NCI-H2196 treated with DMSO at 0.1 percent for 48 hours (cell line): ENCODE measurements around the gene ESPL1.
A peak's percentile ranks its signal among the peaks of the same experiment; 100 is the strongest.

ENCODE experiments used
- DNase-seq: peaks from one replicate; lab custom pipeline; 2025; ENCODE audit not compliant: unreplicated experiment; lab: John Stamatoyannopoulos, UW

The ESPL1 gene

DNA sequence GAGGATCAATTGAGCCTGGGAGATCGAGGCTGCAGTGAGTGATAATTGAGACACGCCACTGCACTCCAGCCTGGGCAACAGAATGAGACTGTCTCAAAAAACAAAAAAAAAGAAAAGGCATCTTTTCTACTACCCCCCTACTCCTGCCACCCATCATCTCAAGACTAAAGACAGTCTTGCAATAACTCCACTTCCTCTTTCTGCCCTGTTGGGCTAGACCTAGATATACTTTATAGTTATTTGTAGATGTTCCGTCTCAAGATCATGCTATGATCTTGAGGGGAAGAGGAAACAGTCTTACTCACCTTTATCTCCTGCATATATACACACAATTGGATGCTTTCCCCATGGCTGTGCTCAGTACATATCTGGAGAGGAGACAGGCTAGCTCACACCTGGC, 12.1 kb upstream of the ESPL1 start:
- no peak for DNase-seq

DNA sequence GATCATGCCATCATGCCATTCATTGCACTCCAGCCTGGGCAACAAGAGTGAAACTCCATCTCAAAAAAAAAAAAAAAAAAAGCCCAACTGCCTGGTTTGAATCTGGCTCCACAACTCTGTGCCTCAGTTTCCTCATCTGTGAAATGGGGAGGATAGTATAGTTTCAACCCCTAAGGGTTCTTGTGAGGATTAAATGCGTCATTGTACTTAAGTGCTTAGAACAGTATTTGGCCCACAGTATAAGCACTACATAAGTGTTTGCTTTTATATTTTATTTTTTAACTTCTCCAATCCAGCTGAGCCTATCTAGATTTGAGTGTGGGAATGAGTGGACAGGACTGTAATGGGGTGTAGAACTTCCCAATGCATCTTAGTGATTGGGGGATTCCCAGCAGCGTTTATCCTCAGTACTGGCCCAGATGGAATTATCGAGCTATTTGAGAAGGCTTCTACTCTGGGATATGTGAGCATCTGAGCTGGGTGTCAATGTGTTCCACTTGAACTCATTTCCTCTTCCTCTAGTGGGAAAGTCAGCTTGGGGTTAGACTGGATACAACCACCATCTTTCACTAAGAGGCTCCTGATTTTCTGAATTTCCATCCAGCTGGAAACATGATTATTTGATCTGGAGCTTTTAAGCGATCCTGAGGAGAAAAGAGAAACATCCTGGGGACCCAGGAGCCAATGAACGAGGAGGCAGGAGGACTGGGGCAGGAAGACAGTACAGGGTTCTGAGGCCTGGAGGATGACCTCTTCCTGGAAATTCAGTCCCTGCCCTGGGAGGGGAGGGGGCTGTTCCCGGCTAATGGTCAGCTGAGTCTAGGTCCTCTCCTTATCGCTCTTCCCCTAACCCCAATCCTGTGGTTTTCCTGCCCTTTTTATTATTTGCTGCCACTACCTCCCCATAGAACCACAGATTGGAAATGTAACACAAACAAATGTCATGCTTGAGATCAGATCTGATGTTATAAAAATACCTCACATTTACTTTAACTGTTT, 9.3 kb upstream of the ESPL1 start:
- DNase-seq = no peak

DNA sequence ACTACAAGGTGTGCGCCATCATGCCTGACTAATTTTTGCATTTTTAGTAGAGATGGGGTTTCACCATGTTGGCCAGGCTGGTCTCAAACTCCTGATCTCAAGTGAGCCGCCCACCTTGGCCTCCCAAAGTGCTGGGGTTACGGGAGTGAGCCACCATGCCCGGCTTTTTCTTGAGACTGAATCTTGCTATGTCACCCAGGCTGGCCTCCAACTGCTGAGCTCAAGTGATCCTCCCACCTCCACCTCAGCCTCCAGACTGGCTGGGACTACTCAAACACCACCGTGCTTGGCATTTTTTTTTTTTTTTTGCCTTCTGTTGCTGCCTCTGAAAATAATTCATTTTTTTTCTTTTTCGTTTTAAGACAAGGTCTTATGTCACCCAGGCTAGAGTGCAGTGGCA, 8.2 kb upstream of the ESPL1 start:
- no peak for DNase-seq

GRCh38 chr12:53265783-53266182, 2.3 kb upstream of the ESPL1 start:
- no peak for DNase-seq

DNA sequence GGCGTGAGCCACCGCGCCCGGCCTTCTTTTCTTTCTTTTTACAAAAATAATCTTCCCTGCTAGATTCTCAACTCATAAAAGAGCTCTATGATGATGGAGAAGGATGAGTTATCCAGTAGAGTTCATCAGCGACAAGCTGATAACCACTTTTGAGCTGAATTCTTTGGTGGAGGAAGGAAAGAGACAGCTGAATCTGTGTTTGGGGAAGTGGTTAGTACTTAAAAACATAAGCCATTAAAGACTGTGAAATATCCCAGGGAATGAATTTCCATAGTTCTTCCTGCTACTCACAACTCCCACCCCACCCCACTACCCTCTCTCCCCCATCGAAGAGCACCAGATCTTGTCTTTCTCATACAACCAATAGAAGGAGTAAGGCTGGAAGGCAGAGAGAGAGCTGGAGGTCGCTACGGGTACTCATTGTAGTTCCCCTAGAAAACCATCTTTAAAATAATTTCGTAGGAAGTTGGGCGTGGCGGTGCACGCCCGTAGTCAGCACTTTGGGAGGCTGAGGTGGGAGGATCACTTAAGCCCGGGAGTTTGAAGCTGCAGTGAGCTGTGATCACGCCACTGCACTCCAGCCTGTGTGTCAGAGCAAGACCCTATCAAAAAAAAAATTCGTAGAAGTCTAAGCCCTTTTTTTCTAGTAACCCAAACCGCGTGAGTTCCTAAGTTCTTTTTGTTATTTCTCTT, 647 bp upstream of the ESPL1 start:
- DNase-seq = no peak

DNA sequence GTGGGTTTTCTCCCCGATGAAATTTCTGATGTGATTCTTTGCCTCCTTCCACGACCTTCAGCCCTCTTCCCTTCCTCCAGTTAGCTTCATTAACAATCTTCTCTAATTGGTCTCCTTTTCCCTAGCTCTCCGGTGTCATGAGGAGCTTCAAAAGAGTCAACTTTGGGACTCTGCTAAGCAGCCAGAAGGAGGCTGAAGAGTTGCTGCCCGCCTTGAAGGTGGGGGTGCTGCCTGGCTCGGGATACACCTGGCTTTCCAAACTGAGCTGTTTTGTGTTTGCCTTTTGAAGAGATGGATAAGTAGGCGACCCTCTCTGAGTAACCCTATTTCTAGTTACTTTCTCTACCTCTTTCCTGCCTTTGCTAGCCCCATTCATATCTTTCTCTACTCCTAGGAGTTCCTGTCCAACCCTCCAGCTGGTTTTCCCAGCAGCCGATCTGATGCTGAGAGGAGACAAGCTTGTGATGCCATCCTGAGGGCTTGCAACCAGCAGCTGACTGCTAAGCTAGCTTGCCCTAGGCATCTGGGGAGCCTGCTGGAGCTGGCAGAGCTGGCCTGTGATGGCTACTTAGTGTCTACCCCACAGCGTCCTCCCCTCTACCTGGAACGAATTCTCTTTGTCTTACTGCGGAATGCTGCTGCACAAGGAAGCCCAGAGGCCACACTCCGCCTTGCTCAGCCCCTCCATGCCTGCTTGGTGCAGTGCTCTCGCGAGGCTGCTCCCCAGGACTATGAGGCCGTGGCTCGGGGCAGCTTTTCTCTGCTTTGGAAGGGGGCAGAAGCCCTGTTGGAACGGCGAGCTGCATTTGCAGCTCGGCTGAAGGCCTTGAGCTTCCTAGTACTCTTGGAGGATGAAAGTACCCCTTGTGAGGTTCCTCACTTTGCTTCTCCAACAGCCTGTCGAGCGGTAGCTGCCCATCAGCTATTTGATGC, 797 bp downstream of the ESPL1 start:
- DNase-seq = no peak

GRCh38 chr12:53274445-53274844, 6.3 kb downstream of the ESPL1 start:
- no peak for DNase-seq

- DNase-seq = no peak
These were observed 8.4 kb downstream of the ESPL1 start for GRCh38 chr12:53276511-53276910.

DNA sequence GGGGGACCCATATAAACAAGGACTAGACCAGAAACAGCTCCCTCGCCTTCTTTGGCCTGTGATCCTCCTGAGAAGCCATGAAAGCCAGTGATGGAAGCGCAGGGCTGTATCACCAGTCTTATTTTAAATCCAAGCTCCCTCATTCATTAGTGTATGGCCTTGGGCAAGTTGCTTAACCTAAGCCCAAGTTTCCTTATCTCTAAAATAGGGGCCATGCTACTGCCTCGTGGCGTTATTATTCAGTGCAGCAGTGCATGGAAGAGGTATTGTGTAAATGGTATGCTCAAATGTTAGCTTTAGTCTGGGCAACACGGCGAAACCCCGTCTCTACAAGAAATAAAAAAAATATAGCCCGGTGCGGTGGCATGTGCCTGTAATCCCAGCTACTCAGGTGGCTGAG, 9.9 kb downstream of the ESPL1 start:
- DNase-seq = no peak

GRCh38 chr12:53279283-53279869, 11.3 kb downstream of the ESPL1 start:
- no peak for DNase-seq

- DNase-seq = no peak
These were observed 11.9 kb downstream of the ESPL1 start for GRCh38 chr12:53279888-53280498.

GRCh38 chr12:53286448-53286847, 18.3 kb downstream of the ESPL1 start:
- DNase-seq = no peak

DNA sequence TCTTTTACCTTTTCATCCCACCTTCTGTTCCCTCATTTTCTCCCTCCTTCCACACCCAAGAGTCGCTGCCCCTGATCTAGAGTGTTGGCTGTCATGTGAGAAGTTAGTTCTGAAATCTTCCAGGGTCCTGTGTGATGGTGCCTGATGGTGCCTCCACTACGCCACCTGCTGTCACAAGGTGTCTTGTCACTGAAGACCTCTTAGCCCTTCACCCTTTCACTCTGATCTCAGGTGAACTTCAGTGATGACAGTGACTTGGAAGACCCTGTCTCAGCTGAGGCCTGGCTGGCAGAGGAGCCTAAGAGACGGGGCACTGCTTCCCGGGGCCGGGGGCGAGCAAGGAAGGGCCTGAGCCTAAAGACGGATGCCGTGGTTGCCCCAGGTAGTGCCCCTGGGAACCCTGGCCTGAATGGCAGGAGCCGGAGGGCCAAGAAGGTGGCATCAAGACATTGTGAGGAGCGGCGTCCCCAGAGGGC, 19.7 kb downstream of the ESPL1 start:
- DNase-seq = peak; percentile 16

DNA sequence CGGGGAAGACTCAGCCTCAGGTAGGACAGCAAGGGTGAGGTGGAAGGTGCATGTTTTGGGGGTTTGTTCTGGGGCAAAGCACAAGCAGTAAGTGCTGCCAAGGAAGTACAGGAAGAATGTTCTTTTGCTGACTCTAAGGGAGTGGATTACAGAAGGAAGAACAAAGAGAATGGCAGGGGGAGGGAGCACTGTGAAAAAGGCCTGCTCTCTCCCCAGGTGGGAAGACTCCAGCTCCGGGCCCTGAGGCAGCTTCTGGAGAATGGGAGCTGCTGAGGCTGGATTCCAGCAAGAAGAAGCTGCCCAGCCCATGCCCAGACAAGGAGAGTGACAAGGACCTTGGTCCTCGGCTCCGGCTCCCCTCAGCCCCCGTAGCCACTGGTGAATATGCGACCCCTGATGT, 20.2 kb downstream of the ESPL1 start:
- no peak for DNase-seq

DNA sequence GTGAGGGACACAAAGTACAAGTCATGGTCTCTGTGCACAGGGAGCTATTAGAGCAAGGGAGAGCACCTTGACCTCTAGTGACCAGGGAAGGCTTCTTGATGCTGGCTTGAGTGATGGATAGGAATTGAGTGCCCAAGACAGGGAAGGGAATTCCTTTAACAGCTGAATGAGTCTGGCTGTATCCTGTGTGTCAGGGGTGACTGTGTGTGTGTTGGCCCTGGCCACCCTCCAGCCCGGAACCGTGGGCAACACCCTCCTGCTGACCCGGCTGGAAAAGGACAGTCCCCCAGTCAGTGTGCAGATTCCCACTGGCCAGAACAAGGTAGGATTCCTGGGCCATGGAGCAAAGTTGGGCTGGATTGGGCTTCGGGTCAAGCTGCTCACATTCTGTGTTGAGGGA, 21.8 kb downstream of the ESPL1 start:
- no peak for DNase-seq

DNA sequence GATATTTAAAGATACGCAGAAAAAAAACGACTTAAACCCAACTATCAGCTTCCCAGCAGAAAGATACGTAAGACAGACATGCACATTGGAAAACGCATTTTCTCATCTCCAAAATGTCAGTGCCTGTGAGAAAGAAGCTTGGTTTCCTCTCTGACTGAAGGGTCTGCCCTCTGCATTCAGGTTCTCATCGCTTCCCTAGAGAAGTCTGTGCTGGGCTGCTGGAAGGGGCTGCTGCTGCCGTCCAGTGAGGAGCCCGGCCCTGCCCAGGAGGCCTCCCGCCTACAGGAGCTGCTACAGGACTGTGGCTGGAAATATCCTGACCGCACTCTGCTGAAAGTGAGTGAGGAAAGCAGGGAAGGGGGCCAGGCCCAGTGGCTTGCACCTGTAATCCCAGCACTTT, 22.6 kb downstream of the ESPL1 start:
- DNase-seq = no peak

DNA sequence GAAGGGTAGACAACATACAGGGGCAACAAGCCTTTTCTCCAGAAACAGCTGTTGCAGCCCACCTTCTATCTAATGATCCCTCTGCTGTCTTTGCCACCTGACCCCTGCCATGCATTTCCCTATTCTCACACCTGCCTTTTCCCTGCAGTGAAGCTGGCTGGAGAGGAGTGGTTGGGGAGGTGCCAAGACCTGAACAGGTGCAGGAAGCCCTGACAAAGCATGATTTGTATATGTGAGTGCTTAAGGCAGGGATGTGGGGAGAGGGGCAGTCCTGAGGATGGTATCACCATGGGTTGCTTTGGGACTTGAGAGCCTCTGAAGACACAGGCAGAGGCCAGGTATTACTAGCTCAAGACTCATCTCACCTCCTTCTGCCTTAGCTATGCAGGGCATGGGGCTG, 24.3 kb downstream of the ESPL1 start:
- peak; percentile 79 for DNase-seq

GRCh38 chr12:53295070-53295890, 27.2 kb downstream of the ESPL1 start, which contains the start of gene PFDN5:
Gene PFDN5, plus strand, starts transcription at chr12:53295542. Its CDS starts 26 bp downstream, at chr12:53295568.
- DNase-seq = peak; percentile 85

DNA sequence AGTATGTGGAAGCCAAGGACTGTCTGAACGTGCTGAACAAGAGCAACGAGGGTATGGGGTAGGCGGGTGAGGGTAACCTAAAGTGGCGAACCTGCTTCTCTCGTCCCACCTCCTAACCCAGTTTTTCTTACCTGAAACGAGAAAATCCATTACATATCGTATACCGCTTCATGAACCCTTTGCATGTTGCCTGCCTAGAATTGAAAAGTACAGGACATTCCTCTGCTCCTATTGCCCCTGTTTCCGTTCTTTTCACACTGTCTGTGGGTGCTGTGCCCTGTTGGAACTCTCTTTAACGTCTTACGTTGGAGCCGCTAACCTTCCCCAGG, 27.8 kb downstream of the ESPL1 start:
- no peak for DNase-seq
